CD4-positive, alpha-beta T cell treated with Interleukin-21 for 1 hour (primary cell): ENCODE results near the gene HDLBP.

Experiments used
- DNase-seq: peaks from one replicate; pipeline ENCODE4 v3.0.0-alpha.2; 2020

Gene HDLBP

DNA sequence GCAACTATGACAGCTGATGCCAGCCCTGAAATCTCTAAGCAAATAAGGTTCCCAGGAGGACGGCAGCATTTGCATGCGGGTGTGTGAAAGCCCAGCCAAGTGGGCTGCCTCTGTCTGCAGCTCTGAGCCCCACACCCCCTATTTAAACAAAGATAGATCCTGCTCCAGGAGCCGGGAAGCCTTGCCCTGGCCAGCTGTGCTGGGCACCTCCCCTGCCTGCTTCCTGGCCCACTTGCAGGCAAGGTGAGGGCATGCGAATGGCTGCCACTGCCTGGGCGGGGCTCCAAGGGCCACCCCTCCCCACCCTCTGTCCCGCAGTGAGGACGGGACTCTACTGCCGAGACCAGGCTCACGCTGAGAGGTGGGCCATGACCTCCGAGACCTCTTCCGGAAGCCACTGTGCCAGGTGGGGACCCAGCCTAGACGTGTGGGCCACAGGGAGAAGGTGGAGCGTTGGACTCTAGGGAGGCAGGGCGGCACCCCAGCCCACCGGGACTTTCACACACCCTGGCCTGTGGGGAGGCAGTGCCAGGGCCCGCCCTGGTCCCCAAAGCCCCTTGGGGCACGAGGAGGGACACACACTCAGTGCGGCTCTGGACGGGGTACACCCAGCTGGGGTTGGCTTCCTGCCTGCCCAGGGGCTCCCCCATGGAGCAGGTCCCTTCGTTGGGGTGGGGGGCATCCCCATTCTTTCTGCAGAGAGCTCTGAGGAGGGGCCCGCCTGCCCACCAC is 126.9 kb downstream of the HDLBP start, which contains the start of gene ANO7:
Gene ANO7 (plus strand): TSS at position 317 of the 732 bp plus-strand sequence. CDS start 1,387 bp downstream, outside the sequence.
- DNase-seq = no peak

GRCh38 chr2:241187918-241188234 is 127.6 kb downstream of the HDLBP start:
- DNase-seq = no peak

GRCh38 chr2:241187101-241187917 is 128.2 kb downstream of the HDLBP start:
- DNase-seq = no peak

- DNase-seq = no peak
Observed at GRCh38 chr2:241185961-241186360, 129.5 kb downstream of the HDLBP start.

DNA sequence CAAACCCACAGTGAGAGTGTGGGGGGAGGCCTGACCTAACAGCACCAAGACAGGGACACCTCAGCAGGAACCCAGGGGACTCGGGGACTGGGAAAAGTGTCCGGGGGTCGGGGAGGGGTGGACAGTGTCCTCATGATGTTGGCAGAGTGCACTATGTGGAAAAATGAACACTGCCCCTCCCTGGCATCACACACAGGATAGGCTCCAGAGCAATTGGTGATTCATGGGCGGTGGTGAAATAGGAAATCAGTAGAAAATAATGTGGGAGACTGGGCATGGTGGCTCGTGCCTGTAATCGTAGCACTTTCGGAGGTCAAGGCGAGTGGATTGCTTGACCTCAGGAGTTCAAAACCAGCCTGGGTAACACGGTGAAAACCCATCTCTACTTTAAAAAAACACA is 130.6 kb downstream of the HDLBP start:
- no peak for DNase-seq

- no peak for DNase-seq
Observed at GRCh38 chr2:241183221-241183620, 132.3 kb downstream of the HDLBP start.

GRCh38 chr2:241182531-241183133 is 132.8 kb downstream of the HDLBP start:
- DNase-seq = no peak

DNA sequence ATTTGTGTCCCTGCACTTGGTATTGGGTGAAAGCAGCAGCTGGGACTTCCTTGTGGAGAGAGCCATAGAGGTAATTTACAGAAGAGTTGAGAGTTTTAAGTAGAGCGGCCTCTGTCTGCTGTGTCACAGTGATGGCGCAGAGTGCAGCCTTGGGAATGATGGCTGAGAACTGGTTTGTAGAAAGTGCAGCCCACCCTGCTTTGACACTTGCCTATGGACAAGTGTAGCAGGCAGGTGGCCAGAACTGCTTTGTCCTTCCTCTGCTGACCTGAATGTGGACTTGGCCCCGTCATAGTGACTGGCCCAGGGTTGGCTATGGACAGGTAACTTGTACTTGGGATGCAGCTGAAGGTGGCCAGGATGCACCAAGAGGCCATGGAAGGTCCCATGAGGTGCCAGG is 133.3 kb downstream of the HDLBP start:
- DNase-seq = no peak

DNA sequence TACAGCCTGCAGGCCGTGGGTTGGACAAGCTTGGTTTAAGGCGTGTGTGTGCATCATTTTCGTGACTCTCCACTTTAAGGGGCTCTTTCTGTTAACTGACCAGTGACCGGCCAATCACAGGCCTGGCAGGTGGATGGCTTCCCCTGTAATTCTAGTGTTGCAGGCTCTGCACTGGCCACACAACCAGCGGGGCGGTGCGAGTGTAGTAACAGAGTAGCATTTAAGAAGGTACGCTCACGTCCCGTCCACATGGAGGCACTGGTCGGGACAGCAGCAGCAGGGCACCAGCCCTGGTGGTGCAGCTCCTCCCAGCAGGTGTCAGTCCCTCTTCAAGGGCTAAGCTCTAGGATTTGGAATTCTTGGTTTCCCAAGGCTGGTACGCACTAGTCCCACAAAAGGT is 135.0 kb downstream of the HDLBP start:
- DNase-seq = no peak

GRCh38 chr2:241179899-241180298 is 135.6 kb downstream of the HDLBP start:
- no peak for DNase-seq

GRCh38 chr2:241178961-241179360 is 136.5 kb downstream of the HDLBP start:
- no peak for DNase-seq

- DNase-seq = no peak
Observed at GRCh38 chr2:241177526-241178334, 137.7 kb downstream of the HDLBP start.
